Neutrophil (primary cell): ENCODE results near the gene TIMP2.

Experiments
- H3K27ac ChIP-seq: fragments of 200-600 bp; sonication (generic); 2 replicates; pipeline ENCODE4 v1.5.1; 2016; ENCODE audit warnings: mild to moderate bottlenecking, moderate library complexity
- H3K27me3 ChIP-seq: fragments of 200-600 bp; sonication (generic); 2 replicates; pipeline ENCODE4 v1.6.0; 2016; ENCODE audit warnings: mild to moderate bottlenecking
- H3K36me3 ChIP-seq: fragments of 200-600 bp; sonication (generic); 2 replicates; pipeline ENCODE4 v1.5.1; 2017
- H3K4me1 ChIP-seq, 2 experiments: fragments of 200-600 bp in 1 of 2; sonication (generic) in 1 of 2; 1 replicate in 1 of 2; 2 replicates in 1 of 2; pipeline versions ENCODE4 v1.5.1 to v1.6.1; 2013 to 2016; ENCODE audit warnings: low read depth in 1 of 2, low read length in 1 of 2, mild to moderate bottlenecking in 1 of 2, moderate library complexity in 1 of 2; ENCODE audit not compliant: control insufficient read depth in 1 of 2, insufficient read depth in 1 of 2
- H3K4me3 ChIP-seq, 2 experiments: fragments of 200-600 bp in 1 of 2; sonication (generic) in 1 of 2; 1 replicate in 1 of 2; 2 replicates in 1 of 2; pipeline ENCODE4 v1.5.1; 2013 to 2016; ENCODE audit warnings: low read depth in 1 of 2, low read length in 1 of 2, mild to moderate bottlenecking in 1 of 2, moderate library complexity in 1 of 2
- H3K9me3 ChIP-seq: fragments of 200-600 bp; sonication (generic); 2 replicates; pipeline ENCODE4 v1.5.1; 2016
- TF ChIP-seq, protein P1 (sequence below): fragments of 200-600 bp; sonication (generic); IDR thresholded peaks from 2 replicates; pipeline ENCODE4 v1.5.1; 2016; ENCODE audit warnings: antibody characterized with exemption

The TIMP2 gene

GRCh38 chr17:78933959-78934568, 8.9 kb upstream of the TIMP2 start:
- H3K4me3 ChIP-seq: no peak overlapping the region

GRCh38 chr17:78933025-78933958, 8.1 kb upstream of the TIMP2 start:
- Histone ChIP-seq H3K9me3 (no peaks in the 10 kb centered on the region), H3K27ac (peak overlapping the region; percentile 44), H3K4me3 (no peak overlapping the region), H3K36me3 (no peaks in the 10 kb centered on the region), H3K4me1 (peaks cover 6 to 13% of the 10 kb centered on the region in 2 experiments), H3K27me3 (no peaks in the 10 kb centered on the region)
- TF ChIP-seq, protein P1, sequence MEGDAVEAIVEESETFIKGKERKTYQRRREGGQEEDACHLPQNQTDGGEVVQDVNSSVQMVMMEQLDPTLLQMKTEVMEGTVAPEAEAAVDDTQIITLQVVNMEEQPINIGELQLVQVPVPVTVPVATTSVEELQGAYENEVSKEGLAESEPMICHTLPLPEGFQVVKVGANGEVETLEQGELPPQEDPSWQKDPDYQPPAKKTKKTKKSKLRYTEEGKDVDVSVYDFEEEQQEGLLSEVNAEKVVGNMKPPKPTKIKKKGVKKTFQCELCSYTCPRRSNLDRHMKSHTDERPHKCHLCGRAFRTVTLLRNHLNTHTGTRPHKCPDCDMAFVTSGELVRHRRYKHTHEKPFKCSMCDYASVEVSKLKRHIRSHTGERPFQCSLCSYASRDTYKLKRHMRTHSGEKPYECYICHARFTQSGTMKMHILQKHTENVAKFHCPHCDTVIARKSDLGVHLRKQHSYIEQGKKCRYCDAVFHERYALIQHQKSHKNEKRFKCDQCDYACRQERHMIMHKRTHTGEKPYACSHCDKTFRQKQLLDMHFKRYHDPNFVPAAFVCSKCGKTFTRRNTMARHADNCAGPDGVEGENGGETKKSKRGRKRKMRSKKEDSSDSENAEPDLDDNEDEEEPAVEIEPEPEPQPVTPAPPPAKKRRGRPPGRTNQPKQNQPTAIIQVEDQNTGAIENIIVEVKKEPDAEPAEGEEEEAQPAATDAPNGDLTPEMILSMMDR: no peak

More at GRCh38 chr17:78933959-78934568, 8.9 kb upstream of the TIMP2 start:
- Histone ChIP-seq H3K9me3 (no peaks in the 10 kb centered on the region), H3K36me3 (no peaks in the 10 kb centered on the region), H3K27ac (peak overlapping the region; percentile 44), H3K4me1 (peaks cover 6 to 13% of the 10 kb centered on the region in 2 experiments), H3K27me3 (no peaks in the 10 kb centered on the region)
- TF ChIP-seq, protein P1: no peak

- H3K9me3 ChIP-seq: no peaks in the 10 kb centered on the region
- TF ChIP-seq, protein P1: no peak
- peaks cover 13 to 24% of the 10 kb centered on the region in 2 experiments for H3K4me1 ChIP-seq
- no peaks in the 10 kb centered on the region for H3K27me3 ChIP-seq
- H3K27ac ChIP-seq: no peak overlapping the region
- no peaks in the 10 kb centered on the region for H3K36me3 ChIP-seq
- H3K4me3 ChIP-seq: no peak overlapping the region
These were observed 5.0 kb upstream of the TIMP2 start for GRCh38 chr17:78929908-78930775.

DNA sequence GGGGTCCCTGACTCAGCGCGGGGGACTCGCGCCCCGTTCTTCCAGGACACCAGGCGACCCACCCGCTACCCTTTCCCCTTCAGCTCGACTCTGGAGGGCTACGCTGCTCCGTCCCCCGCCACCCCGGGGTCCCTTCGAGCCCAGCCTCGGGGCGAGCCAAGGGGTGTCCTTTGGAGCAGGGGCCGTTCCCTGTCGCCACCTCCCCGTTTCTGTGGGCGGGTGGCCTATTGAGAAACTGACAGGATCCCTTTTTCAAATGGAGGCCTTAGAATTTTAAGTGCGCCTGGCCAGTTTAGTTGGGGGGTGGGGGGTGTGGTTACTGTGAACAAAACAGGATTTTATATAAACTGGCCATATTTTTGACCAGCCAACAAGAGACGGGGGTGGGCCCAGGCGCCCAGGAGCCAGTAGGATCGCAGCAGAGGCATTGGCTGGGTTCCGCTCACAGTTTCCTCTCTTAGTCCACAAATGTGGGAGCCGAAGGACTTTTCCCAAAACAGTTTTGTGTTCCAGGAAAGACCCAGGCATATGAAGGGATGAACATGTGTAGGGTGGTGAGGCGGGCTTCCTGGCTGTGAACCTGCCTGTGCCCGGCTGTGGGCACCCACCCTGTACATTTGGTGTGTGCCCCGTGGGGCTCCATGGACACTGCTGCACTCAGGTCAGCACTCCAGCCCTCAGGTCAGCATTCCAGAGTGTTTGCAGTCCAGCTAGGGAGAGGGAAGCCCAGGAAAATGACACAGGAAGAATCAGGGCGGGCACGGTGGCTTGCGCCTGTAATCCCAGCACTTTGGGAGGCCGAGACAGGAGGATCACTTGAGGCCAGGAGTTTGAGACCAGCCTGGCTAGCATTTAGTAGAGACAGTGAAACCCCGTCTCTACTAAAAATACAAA, 722 bp upstream of the TIMP2 start:
- Histone ChIP-seq H3K27me3 (no peaks in the 10 kb centered on the region), H3K4me3 (peak overlapping the region; percentile 80 to 99), H3K36me3 (peaks cover 6% of the 10 kb centered on the region), H3K9me3 (no peaks in the 10 kb centered on the region), H3K27ac (peak overlapping the region; percentile 99), H3K4me1 (peaks cover 36 to 37% of the 10 kb centered on the region in 2 experiments)
- TF ChIP-seq, protein P1: no peak
